A549 (cell line): ENCODE results near the gene RRBP1.

ENCODE experiments used
- CTCF ChIP-seq: fragments of >200 bp; sonication (Bioruptor Twin); formaldehyde crosslinking; IDR thresholded peaks from 3 replicates; pipeline ENCODE4 v1.5.1; 2016
- RAD21 ChIP-seq, 2 experiments: fragments of >200 bp in 1 of 2; sonication (Bioruptor Twin) in 1 of 2; formaldehyde crosslinking in 1 of 2; IDR thresholded peaks in 1 of 2; conservative IDR thresholded peaks in 1 of 2; 2 replicates in 1 of 2; 3 replicates in 1 of 2; pipeline ENCODE4 v1.6.1; 2012 to 2018; ENCODE audit warnings: inconsistent platforms in 1 of 2

- TF ChIP-seq CTCF (no peak), RAD21 (conservative IDR thresholded peaks at IDR 0.05 in 1 of 2, IDR thresholded peaks at IDR 0.05 in 1 of 2) (no peak)
These were observed 15.6 kb downstream of the RRBP1 start for GRCh38 chr20:17666481-17666880.
